H1 (cell line): ENCODE data around the gene RELN. TPM values are rescaled to one million over a fixed set of nuclear protein-coding genes. Genes with fewer than 3 reads are reported as not detected.

ENCODE experiments used
- BACH1 ChIP-seq: IDR thresholded peaks from 2 replicates; pipeline ENCODE4 v1.6.1; 2012; ENCODE audit warnings: low read length, improper control_type of control experiment
- CBX8 ChIP-seq: fragments of 300-800, 300-1000 bp; sonication (generic); IDR thresholded peaks from 2 replicates; pipeline ENCODE4 v1.7.1; 2016; ENCODE audit warnings: low read depth, low read length, borderline replicate concordance
- CEBPB ChIP-seq: IDR thresholded peaks from 2 replicates; pipeline ENCODE4 v1.6.1; 2012; ENCODE audit warnings: low read depth, low read length
- EZH2 ChIP-seq: fragments of 200-600 bp; sonication (generic); IDR thresholded peaks from 2 replicates; pipeline ENCODE4 v1.7.1; 2012; ENCODE audit warnings: low read depth, mild to moderate bottlenecking, moderate library complexity, low read length, inconsistent platforms; ENCODE audit not compliant: severe bottlenecking
- KDM1A ChIP-seq: fragments of 200-600, 300-600 bp; sonication (generic); IDR thresholded peaks from 2 replicates; pipeline ENCODE4 v1.7.1; 2016; ENCODE audit warnings: mild to moderate bottlenecking, low read length, borderline replicate concordance
- SP2 ChIP-seq: IDR thresholded peaks from 2 replicates; pipeline ENCODE4 v1.6.1; 2012; ENCODE audit warnings: mild to moderate bottlenecking, low read length, inconsistent platforms
- TAF1 ChIP-seq: IDR thresholded peaks from 2 replicates; pipeline ENCODE4 v1.6.1; 2011; ENCODE audit warnings: mild to moderate bottlenecking, low read depth, low read length
- TCF12 ChIP-seq: IDR thresholded peaks from 2 replicates; pipeline ENCODE4 v1.6.1; 2011; ENCODE audit warnings: low read depth, mild to moderate bottlenecking, low read length
- polyA plus RNA-seq, 7 experiments: library from polyadenylated mRNA; depleted of rRNA in 3 of 7; stranded (reverse) in 5 of 7; unstranded in 2 of 7; fragments of >200 nt in 5 of 7; fragments of 200-250 nt in 2 of 7; gene quantifications; 1 replicate in 5 of 7; 2 replicates in 1 of 7; 4 replicates in 1 of 7; pipeline versions ENCODE4 v1.2.1 to v1.2.3, GENCODE V29; 2011 to 2013; ENCODE audit warnings: missing spikeins in 2 of 7, mixed read lengths in 2 of 7
- total RNA-seq: library from RNA; stranded (reverse); fragmentation: NEBNext Ultra II Directional; extraction: Animal tissue kit (Norgen Biotek cat#: 25700); gene quantifications from 2 replicates; pipeline ENCODE4 v1.2.1, GENCODE V29; 2021

The RELN gene
- total and polyA plus RNA-seq, 2 of the 8 experiments (the other 6 are each of a cell fraction or from before 2014, with no cell fraction given) = 0.03 to 0.07 TPM

- no peak for TF ChIP-seq TCF12
- TF ChIP-seq BACH1 = no peak
- no peak for TF ChIP-seq SP2
- TF ChIP-seq EZH2 = no peak
- TF ChIP-seq TAF1 = no peak
- no peak for TF ChIP-seq KDM1A
- no peak for TF ChIP-seq CEBPB
- no peak for TF ChIP-seq CBX8
Observed at GRCh38 chr7:103551016-103551415, 438.4 kb downstream of the RELN start (continued).
